Gastroesophageal sphincter (tissue), 3 donors: ENCODE measurements around the gene BCAS4.
"Not testable (repeated sequence)": the region's sequence is repeated elsewhere in the genome, so short reads cannot be mapped to it uniquely, and the experiment has no call there.

Source experiments
- EP300 ChIP-seq: sonication (generic); formaldehyde crosslinking; IDR thresholded peaks from one replicate; pipeline ENCODE4 v1.6.1; 2017; ENCODE audit warnings: antibody characterized with exemption, mild to moderate bottlenecking
- POLR2A ChIP-seq, 2 donors: fragments of 450-650 bp; IDR thresholded peaks; one replicate each; pipeline ENCODE4 v1.6.1; 2017; ENCODE audit warnings: antibody characterized with exemption in 2 of 2, mild to moderate bottlenecking in 2 of 2, moderate library complexity in 1 of 2
- POLR2AphosphoS5 ChIP-seq: sonication (generic); formaldehyde crosslinking; IDR thresholded peaks from one replicate; pipeline ENCODE4 v1.6.1; 2017; ENCODE audit warnings: antibody characterized with exemption
- TF ChIP-seq, protein P1 (sequence below), 4 experiments: fragments of 200-600 bp in 2 of 4; fragments of 450-650 bp in 2 of 4; sonication (generic) in 1 of 4; IDR thresholded peaks; one replicate each; pipeline ENCODE4 v1.5.1; 2017 to 2019; ENCODE audit warnings: antibody characterized with exemption in 4 of 4, mild to moderate bottlenecking in 2 of 4, moderate library complexity in 2 of 4

DNA sequence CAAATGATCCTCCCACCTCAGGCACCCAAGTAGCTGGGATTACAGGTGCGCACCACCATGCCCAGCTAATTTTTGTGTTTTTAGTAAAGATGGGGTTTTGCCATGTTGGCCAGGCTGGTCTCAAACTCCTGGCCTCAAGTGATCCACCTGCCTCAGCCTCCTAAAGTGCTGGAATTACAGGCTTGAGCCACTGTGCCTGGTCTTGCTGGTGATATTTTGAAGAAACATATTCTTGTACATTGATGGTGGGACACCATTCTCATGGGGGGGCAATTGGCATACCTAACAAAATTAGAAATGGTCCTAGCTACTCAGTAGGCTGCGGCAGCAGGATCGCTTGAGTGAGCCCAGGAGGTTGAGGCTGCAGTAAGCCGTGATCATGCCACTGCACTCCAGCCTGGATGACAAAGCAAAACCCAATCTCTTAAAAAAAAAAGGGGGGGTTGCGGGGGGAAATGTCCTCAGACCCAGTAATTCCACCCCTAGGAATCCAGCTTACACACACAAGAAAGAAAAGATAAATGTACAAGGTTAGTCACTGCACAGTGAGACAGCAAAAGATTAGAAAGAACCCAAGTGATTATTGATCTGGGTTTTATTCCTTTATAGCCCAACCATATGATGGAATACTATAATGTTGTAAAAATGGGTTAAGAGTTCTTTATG is 87.0 kb downstream of the BCAS4 start:
- not testable (repeated sequence) for TF ChIP-seq POLR2A (IDR thresholded peaks at IDR 0.05); POLR2AphosphoS5; EP300
- TF ChIP-seq, protein P1, sequence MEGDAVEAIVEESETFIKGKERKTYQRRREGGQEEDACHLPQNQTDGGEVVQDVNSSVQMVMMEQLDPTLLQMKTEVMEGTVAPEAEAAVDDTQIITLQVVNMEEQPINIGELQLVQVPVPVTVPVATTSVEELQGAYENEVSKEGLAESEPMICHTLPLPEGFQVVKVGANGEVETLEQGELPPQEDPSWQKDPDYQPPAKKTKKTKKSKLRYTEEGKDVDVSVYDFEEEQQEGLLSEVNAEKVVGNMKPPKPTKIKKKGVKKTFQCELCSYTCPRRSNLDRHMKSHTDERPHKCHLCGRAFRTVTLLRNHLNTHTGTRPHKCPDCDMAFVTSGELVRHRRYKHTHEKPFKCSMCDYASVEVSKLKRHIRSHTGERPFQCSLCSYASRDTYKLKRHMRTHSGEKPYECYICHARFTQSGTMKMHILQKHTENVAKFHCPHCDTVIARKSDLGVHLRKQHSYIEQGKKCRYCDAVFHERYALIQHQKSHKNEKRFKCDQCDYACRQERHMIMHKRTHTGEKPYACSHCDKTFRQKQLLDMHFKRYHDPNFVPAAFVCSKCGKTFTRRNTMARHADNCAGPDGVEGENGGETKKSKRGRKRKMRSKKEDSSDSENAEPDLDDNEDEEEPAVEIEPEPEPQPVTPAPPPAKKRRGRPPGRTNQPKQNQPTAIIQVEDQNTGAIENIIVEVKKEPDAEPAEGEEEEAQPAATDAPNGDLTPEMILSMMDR (IDR thresholded peaks at IDR 0.05), result not testable (repeated sequence)
